Activated CD8-positive, alpha-beta memory T cell treated with anti-CD3 and anti-CD28 coated beads, Interleukin-2, amount 50 U/mL, for 1 hour (primary cell): ENCODE measurements around the gene SLC44A1.

ENCODE experiments used
- DNase-seq: peaks from one replicate; pipeline ENCODE4 v3.0.0-alpha.2; 2020; ENCODE audit errors: extremely low read depth

The SLC44A1 gene

GRCh38 chr9:105431424-105432246 is 187.2 kb downstream of the SLC44A1 start:
- DNase-seq, result no peak

DNA sequence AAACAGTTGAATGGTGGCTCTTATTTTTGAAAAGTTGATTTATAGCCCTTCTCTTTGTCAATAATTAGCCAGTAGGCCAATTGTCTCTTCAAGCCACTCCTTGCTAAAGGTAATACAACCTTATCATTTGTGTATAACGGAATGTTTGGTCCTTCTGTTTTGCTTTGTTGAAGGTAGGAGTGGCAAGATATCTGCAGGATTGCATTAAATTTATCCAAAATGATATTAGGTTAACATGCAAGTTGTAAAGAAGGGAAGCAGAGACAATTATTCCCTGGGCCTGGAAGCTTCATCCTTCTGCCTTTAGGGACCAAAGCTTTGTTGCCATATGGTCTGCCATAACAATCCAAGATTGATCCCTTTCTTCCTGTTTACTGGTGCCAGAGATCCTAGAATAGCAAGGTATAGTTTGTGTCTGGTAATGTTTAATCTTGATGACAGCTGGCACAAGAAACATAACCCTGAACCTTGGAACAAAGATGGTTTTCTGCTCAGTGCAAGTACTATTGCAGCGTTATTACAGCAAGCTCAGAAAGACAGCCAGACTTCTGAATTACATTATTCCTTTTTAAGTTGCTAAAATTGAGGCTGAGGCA is 187.9 kb downstream of the SLC44A1 start:
- DNase-seq, result no peak

DNA sequence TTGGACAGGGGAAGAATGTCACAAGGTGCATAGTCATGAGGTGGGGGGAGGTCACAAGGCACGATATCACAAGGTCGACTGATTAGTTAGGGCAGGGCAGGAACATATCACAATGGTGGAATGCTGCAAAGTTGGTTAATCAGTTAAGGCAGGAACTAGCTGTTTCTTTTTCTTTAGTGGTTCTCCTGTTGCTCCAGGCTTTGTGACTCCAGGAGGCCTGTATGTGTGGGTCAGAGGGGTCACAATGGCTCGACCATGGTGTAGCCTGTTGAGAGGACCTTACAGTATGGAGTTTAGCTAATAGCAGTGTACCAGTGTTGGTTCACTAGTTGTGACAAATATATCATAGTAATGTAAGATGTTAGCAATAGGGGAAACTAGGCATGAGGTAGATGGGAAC is 191.0 kb downstream of the SLC44A1 start:
- DNase-seq, result no peak

GRCh38 chr9:105436783-105437182 is 192.3 kb downstream of the SLC44A1 start:
- no peak for DNase-seq

- DNase-seq, result no peak
Observed at GRCh38 chr9:105437704-105438103, 193.3 kb downstream of the SLC44A1 start.

- no peak for DNase-seq
Observed at GRCh38 chr9:105438141-105438806, 193.8 kb downstream of the SLC44A1 start.

DNA sequence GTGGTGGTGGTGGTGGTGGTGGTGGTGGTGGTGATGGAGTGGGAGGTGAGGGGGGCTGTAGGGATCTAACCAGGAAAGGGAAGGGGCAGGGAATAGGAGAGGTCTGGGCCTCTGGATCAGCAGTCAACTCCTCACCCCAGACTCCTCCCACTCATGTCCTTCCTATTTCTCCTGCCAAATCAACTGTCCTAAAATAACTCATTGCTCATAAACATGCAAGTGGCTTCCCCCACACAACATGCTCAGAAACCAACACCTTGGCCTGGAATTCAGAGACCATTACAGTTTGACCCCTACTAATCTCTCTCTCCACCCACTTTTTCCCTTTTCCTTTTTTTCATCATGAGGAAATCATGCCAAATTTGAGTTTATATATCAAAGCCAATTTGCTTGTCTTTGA is 195.0 kb downstream of the SLC44A1 start:
- DNase-seq, result no peak

GRCh38 chr9:105441616-105442160 is 197.2 kb downstream of the SLC44A1 start:
- DNase-seq, result no peak

- no peak for DNase-seq
Observed at GRCh38 chr9:105443121-105443520, 198.7 kb downstream of the SLC44A1 start.

DNA sequence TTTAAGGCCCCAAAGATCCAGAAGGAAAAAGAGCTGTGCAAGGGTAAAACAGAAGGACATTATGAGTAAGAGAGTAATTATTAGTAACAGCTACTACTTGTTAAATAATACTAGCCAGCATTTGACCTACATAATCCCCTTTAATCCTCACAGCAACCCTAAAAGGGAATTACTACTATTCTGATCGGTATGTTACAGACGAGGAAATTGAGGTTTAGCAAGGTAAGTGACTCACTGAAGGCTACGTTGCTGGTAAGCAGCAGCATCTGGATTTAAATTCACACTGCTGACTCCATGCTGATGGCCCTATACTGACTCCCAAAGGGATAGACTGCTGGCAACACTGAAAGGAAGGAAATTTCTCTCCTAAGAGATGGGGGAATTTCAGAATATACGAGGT is 199.7 kb downstream of the SLC44A1 start:
- DNase-seq, result no peak

- no peak for DNase-seq
Observed at GRCh38 chr9:105445203-105445881, 200.9 kb downstream of the SLC44A1 start.

GRCh38 chr9:105447386-105447813 is 202.9 kb downstream of the SLC44A1 start:
- DNase-seq, result no peak

- DNase-seq, result peak; percentile 4
Observed at GRCh38 chr9:105447814-105448812, 203.7 kb downstream of the SLC44A1 start, which contains the start of gene FSD1L. Gene FSD1L (plus strand): TSS chr9:105448034. CDS start chr9:105448221, 187 bp downstream.

DNA sequence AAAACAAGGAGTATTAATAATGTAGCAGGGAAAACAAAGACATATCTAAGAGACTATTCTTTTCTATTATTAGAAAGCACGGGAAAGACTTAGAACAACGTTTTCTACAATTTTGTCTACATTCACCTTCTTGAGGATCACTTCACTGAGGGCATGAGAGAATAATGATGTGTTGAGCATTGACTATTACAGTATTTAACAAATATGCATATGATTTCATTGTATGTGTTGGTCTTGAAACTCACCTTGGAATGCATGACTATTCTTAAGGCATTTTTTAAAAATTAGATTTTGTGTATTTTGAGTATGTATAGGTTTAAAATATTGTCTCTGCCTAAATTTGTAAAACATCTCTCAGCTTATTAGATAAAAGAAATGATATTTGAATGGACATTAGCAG is 204.6 kb downstream of the SLC44A1 start:
- no peak for DNase-seq

GRCh38 chr9:105452185-105452584 is 207.7 kb downstream of the SLC44A1 start:
- no peak for DNase-seq

DNA sequence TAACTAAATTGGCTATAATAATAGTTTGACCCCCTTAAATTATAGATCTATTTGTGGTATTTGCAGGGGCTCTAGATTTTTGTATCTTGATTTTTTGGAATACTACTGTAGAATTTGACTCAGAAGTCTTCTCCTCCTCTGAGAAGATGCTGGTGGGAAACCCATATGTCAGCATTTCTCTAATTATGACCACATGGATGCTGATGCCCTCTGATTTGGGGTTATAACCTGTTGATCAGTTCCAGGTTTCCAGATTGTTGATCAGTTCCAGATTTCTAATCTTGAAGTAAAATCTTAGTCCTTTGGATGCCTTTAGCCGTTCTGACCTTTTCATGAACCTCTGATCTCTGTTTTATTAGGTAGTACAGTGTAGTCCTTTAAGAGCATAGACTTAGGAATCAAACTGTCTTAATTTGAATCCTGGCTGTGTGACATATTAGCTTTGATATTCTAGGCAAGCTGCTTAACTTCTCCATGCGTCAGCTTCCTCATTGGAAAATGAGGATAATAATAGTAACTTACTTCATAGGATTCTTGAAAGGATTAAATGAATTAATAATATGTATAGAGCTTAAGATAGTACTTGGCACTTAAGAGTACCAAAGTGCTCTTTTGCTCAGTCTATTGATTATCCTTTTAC is 211.5 kb downstream of the SLC44A1 start:
- no peak for DNase-seq

DNA sequence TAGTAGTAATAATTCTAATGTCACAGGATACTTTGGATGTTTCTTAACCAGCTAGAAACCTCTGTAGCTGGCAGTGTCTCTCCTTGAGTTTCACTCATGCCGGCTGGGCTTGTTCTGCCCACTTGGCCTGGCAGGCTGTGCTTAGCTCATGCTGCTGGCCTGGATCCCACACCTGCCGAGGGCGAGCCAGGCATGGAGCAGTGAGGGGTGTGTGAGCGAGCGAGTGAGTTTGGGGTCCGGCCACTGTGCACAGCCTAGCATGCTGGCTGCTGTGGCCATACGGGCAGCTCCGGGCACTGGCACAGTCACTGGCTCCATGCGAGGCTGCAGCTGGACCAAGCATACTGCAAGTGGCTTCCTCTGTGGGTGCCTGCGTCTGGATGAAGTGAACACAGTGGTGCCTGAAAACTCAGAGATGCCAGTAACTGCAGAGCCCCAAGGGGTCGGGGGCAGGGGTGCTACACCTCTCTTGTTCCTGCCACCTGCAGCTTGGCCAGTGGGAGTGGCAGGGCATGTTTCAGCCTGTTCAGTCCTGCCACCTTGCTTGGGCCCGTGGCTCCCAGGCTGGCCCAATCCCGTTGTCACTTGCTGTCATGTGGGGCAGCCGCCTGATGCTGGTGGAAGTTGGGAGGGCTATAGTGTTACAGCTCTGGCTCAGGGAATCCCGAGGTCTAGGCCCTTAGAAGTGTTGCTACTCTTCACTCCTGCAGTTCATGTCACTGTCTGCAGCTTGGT is 213.3 kb downstream of the SLC44A1 start:
- DNase-seq, result no peak

GRCh38 chr9:105458404-105458803 is 214.0 kb downstream of the SLC44A1 start:
- no peak for DNase-seq

GRCh38 chr9:105459336-105459735 is 214.9 kb downstream of the SLC44A1 start:
- no peak for DNase-seq
